Heart left ventricle (tissue), 13 donors: Measurements from ENCODE around the gene TAOK3.

Source experiments
- CTCF ChIP-seq, 12 donors: fragments of 200-600 bp; sonication (generic) in 4 of 12; IDR thresholded peaks; one replicate each; pipeline versions ENCODE4 v1.5.0 to v1.8.0; 2018 to 2022; ENCODE audit warnings: antibody characterized with exemption in 12 of 12, mild to moderate bottlenecking in 5 of 12
- POLR2A ChIP-seq, 2 donors: fragments of 450-650 bp; IDR thresholded peaks; one replicate each; pipeline ENCODE4 v1.6.1; 2017; ENCODE audit warnings: antibody characterized with exemption in 2 of 2, mild to moderate bottlenecking in 2 of 2, moderate library complexity in 2 of 2
- donor health status: ischemic (EF 13 %, LVEDD 7.1; RV severe dilation, severe dysfunction).
- donor health status: DM: no; HTN: yes; CAD: no.
- donor health status: DM: no; HTN: no; CAD: no.
- donor health status: ischemic (EF 25% LVEDD 6.9; RV normal size, moderate dysfunction).
- donor health status: ischemic (EF 25% LVEDD 5.7; RV mildly dilated, moderate dysfunction).
- donor health status: ischemic (EF 35%, LVEDD 5.7; RV mildly dilated, moderate dysfunction).
- donor health status: nonischemic (EF 11% LVEDD 7.7; RV severe dilation, severe dysfunction).
- donor health status: DM: yes; HTN: yes; CAD: no.
- donor health status: PGD.
- donor health status: ischemic (EF 29% LVEDD 5.4; RV normal size, mild dysfunction).
- donor health status: nonischemic (EF 23%, LVEDD 6.1; RV moderate dilation, normal function).

GRCh38 chr12:118417942-118418341 is 45.2 kb upstream of the TAOK3 start:
- no peak for TF ChIP-seq CTCF (IDR thresholded peaks at IDR 0.05)
- TF ChIP-seq POLR2A (IDR thresholded peaks at IDR 0.05): no peak
